Loucy (cell line): ENCODE measurements around the gene LMNTD1.

Experiments
- CTCF ChIP-seq: fragments of 200-600 bp; sonication (generic); conservative IDR thresholded peaks from 2 replicates; pipeline ENCODE4 v1.5.1; 2014; ENCODE audit warnings: mild to moderate bottlenecking, antibody characterized with exemption, low read length
- EZH2phosphoT487 ChIP-seq: fragments of 200-600 bp; IDR thresholded peaks from 2 replicates; pipeline ENCODE4 v1.6.1; 2018; ENCODE audit warnings: antibody characterized with exemption, mild to moderate bottlenecking, moderate library complexity, borderline replicate concordance

GRCh38 chr12:25526778-25527177, 26.3 kb downstream of the LMNTD1 start:
- no peak for TF ChIP-seq CTCF
- TF ChIP-seq EZH2phosphoT487: no peak
